Activated T-cell treated with anti-CD3 and anti-CD28 coated beads for 48 hours (primary cell): Measurements from ENCODE around the gene SFPQ.
"Not testable (repeated sequence)": the region's sequence is repeated elsewhere in the genome, so short reads cannot be mapped to it uniquely, and the experiment has no call there.

Experiments
- DNase-seq: peaks from one replicate; pipeline ENCODE4 v3.0.0-alpha.2; 2020; ENCODE audit warnings: low read depth

The SFPQ gene

DNA sequence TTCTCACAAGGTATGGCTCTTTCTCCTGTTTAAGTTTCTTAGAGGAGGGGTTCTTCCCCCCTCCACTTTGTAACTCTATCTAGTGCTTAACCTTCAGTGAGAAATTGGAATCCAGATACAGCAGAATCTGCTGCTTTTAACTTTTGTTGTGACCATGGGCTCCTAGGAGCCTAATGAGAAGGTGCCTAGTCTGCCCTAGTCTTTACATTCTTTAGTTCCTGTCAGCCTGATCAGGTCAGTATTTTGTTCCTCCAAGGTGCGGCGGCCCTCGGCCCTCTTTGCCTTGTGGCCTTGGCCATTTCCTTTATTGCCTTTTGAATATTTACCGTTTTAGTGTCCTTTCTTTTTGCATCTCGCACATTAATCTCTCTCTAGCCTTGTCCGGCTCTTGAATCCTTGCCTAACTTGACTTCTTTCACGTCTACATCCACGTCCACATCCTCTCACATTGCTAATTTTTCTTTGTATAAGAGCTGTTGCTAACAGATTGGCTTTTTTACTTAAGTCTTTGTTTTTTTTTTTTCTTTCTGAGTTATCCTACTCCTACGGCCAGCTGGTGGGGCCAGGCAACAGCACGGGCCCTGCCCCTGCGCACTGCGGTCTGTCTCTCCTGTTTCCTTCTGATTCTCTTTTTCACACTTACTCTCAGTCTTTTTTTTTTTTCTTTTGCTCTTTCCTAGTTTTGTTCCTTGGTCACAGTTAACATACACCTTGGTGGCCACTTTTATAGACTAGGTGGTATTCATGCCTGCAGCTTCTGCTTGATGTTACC is 49.0 kb downstream of the SFPQ start:
- no peak for DNase-seq

DNA sequence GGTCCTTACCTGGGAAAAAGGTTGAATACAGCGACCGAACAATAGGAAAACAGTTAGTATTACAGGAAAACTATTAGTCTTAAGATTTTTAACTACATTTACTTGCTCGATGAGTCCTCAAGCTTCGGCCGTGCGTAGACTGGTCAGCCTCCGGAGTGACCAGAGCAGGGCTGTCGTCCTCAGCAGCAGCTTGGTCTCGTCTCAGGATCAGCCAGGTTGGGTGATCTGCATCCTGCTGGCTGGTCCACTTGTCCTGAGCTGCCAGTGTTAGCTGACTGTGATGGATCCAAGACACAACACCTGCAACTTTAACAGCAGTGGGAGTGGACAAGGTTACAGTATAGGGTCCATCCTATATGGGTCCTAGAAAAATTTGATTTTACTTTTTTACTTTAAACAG is 50.2 kb downstream of the SFPQ start:
- not testable (repeated sequence) for DNase-seq

DNA sequence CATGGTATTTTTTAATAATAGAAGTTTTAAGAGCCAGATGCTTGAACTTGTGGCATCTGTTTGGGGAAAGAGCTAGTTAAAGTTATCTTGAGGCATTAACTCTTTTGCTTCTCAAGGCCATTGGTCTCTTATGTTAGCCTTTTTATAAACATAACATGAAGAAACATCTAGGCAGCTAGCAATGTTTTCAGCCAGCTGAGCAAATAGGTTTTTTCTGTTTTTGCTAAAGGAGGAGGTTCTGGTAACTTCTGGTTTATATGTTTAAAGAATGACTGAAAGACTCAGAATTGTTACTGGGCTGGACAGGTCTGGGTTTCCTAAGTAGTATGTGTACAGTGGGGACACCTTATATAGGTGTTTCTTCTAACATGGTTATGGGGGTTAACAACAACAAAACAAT is 50.7 kb downstream of the SFPQ start:
- DNase-seq, result not testable (repeated sequence)

DNA sequence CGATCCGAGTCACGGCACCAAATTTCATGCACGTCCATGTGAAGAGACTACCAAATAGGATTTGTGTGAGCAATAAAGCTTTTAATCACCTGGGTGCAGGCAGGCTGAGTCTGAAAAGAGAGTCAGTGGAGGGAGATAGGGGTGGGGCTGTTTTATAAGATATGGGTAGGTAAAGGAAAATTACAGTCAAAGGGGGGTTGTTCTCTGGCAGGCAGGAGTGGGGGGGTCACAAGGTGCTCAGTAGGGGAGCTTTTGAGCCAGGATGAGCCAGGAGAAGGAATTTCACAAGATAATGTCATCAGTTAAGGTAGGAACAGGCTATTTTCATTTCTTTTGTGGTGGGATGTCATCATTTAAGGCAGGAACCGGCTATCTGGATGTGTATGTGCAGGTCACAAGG is 55.4 kb downstream of the SFPQ start:
- not testable (repeated sequence) for DNase-seq

DNA sequence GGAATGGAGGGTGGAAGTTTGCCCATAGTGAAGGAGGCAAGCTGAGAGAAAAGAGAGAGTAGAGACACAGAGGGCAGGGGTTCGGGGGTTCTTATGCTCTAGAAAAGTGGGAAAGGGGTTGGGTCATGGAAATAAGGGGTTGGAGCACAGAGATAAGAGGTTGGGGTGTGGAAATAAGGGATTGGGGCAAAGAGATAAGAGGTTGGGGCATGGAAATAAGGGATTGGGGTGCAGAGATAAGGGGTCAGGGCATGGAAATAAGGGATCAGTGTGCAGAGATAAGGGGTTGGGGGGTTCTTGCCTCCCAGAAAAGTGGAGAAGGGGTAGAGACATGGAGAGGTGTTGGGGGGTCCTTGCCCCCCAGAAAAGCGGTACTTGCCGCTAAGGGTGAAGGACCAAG is 56.2 kb downstream of the SFPQ start:
- DNase-seq, result no peak
